GM18951 (cell line): ENCODE measurements around the gene LPAR5.

Experiments used
- POLR2A ChIP-seq: IDR thresholded peaks from 4 replicates; pipeline ENCODE4 v1.6.1; 2011; ENCODE audit warnings: mild to moderate bottlenecking; ENCODE audit not compliant: insufficient read length, insufficient read depth; ENCODE audit errors: extremely low read depth
- in situ Hi-C: fragments of 300-500 bp; cut with MboI; formaldehyde crosslinking; loops from one replicate; pipeline ENCODE4 v1.12.0; 2022; ENCODE audit warnings: low sequenced_read_pairs, mixed read lengths, inconsistent platforms; ENCODE audit not compliant: unreplicated experiment

Gene LPAR5

GRCh38 chr12:6647083-6647604, 11.4 kb upstream of the LPAR5 start, which contains the start of gene ACRBP:
ACRBP (minus strand) TSS chr12:6647432; CDS start chr12:6647366, 66 bp downstream.
- peak; percentile 59 for TF ChIP-seq POLR2A
- in situ Hi-C loops: no loop called here

- TF ChIP-seq POLR2A: no peak
- in situ Hi-C loops: no loop called here
Measured at GRCh38 chr12:6646276-6647082, 10.7 kb upstream of the LPAR5 start.

GRCh38 chr12:6644903-6645302, 9.1 kb upstream of the LPAR5 start:
- in situ Hi-C loops: no loop called here
- no peak for TF ChIP-seq POLR2A

- TF ChIP-seq POLR2A: no peak
- in situ Hi-C loops: no loop called here
Measured at GRCh38 chr12:6644257-6644596, 8.5 kb upstream of the LPAR5 start.

GRCh38 chr12:6643569-6644256, 8.0 kb upstream of the LPAR5 start:
- in situ Hi-C loops: no loop called here

GRCh38 chr12:6641131-6641530, 5.4 kb upstream of the LPAR5 start:
- in situ Hi-C loops: no loop called here

More at GRCh38 chr12:6643569-6644256, 8.0 kb upstream of the LPAR5 start:
- no peak for TF ChIP-seq POLR2A

GRCh38 chr12:6640497-6640896, 4.7 kb upstream of the LPAR5 start:
- in situ Hi-C loops: no loop called here
- no peak for TF ChIP-seq POLR2A

More at GRCh38 chr12:6641131-6641530, 5.4 kb upstream of the LPAR5 start:
- no peak for TF ChIP-seq POLR2A

- in situ Hi-C loops: no loop called here
- no peak for TF ChIP-seq POLR2A
Measured at GRCh38 chr12:6639151-6639801, 3.5 kb upstream of the LPAR5 start.

GRCh38 chr12:6638305-6638704, 2.5 kb upstream of the LPAR5 start:
- in situ Hi-C loops: no loop called here
- TF ChIP-seq POLR2A: no peak

GRCh38 chr12:6635375-6635855, 344 bp downstream of the LPAR5 start:
- in situ Hi-C loops: no loop called here
- TF ChIP-seq POLR2A: no peak

GRCh38 chr12:6632026-6632983, 3.5 kb downstream of the LPAR5 start:
- in situ Hi-C loops: no loop called here
- TF ChIP-seq POLR2A: peak; percentile 50

GRCh38 chr12:6631549-6631961, 4.2 kb downstream of the LPAR5 start:
- in situ Hi-C loops: no loop called here
- no peak for TF ChIP-seq POLR2A

- in situ Hi-C loops: no loop called here
- no peak for TF ChIP-seq POLR2A
Measured at GRCh38 chr12:6630736-6631135, 5.0 kb downstream of the LPAR5 start.

GRCh38 chr12:6627616-6628015, 8.1 kb downstream of the LPAR5 start:
- TF ChIP-seq POLR2A: no peak
- in situ Hi-C loops: no loop called here
